Measurements from ENCODE around the gene HMGN2.

GRCh38 chr1:26518355-26518754, 46.1 kb downstream of the HMGN2 start:
- TF ChIP-seq POLR2A (IDR thresholded peaks at IDR 0.05): no peak
- no peak for TF ChIP-seq CTCF (IDR thresholded peaks at IDR 0.05)

Data from testis (tissue), 2 donors.